PC-9 (cell line): ENCODE data around the gene HES1.

Experiments used
- CTCF ChIP-seq: fragments of 200-600 bp; sonication (generic); conservative IDR thresholded peaks from 2 replicates; pipeline ENCODE4 v1.6.1; 2017; ENCODE audit warnings: mixed run types, antibody characterized with exemption, mild to moderate bottlenecking, moderate library complexity
- EZH2 ChIP-seq: fragments of 200-600 bp; sonication (generic); IDR thresholded peaks from 2 replicates; pipeline ENCODE4 v1.8.0; 2017; ENCODE audit warnings: antibody characterized with exemption, low read depth

- TF ChIP-seq EZH2 (no peak), CTCF (no peak)
These were observed 6.3 kb upstream of the HES1 start for GRCh38 chr3:194129581-194130133.
